Astrocyte (in vitro differentiated cells and primary cell): ENCODE data around the gene L3MBTL1.

Source experiments
- EZH2 ChIP-seq: IDR thresholded peaks from 2 replicates; pipeline ENCODE4 v1.6.1; 2012; ENCODE audit warnings: mild to moderate bottlenecking, low read length, inconsistent platforms; ENCODE audit not compliant: insufficient read depth
- TF ChIP-seq, protein P1 (sequence below): IDR thresholded peaks from 2 replicates; pipeline ENCODE4 v1.5.1; 2011; ENCODE audit warnings: low read depth, mild to moderate bottlenecking, inconsistent platforms, low read length, moderate library complexity; ENCODE audit not compliant: insufficient read depth

DNA sequence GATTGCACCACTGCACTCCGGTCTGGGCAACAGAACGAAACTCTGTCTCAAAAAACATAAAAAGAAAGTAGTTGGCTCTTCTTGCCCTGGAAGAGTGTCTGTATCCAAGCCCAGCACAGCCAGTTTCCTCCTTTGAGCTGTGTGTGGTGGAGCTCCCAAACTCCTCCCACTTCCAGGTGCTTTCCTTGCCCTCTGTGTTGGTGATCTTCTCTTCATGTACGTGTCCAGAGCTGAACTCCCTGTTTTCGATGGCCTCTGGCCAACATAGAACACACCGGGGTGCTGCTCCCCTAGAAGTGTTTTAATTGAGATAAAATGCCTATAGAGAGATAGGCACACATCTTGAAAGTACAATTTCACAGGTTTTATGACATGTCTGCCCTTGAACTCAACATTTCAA lies 34.7 kb downstream of the L3MBTL1 start:
- no peak for TF ChIP-seq EZH2
- TF ChIP-seq, protein P1, sequence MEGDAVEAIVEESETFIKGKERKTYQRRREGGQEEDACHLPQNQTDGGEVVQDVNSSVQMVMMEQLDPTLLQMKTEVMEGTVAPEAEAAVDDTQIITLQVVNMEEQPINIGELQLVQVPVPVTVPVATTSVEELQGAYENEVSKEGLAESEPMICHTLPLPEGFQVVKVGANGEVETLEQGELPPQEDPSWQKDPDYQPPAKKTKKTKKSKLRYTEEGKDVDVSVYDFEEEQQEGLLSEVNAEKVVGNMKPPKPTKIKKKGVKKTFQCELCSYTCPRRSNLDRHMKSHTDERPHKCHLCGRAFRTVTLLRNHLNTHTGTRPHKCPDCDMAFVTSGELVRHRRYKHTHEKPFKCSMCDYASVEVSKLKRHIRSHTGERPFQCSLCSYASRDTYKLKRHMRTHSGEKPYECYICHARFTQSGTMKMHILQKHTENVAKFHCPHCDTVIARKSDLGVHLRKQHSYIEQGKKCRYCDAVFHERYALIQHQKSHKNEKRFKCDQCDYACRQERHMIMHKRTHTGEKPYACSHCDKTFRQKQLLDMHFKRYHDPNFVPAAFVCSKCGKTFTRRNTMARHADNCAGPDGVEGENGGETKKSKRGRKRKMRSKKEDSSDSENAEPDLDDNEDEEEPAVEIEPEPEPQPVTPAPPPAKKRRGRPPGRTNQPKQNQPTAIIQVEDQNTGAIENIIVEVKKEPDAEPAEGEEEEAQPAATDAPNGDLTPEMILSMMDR, result no peak
